SK-N-SH (cell line): ENCODE measurements around the gene YKT6.

ENCODE experiments used
- EP300 ChIP-seq, 2 experiments: IDR thresholded peaks; 2 replicates each; pipeline versions ENCODE4 v1.4.0 to v1.6.1; 2012; ENCODE audit warnings: borderline replicate concordance in 1 of 2, low read depth in 1 of 2, low read length in 1 of 2
- FOXJ3 ChIP-seq: sonication (generic); formaldehyde crosslinking; IDR thresholded peaks from 2 replicates; pipeline ENCODE4 v1.5.1; 2020; ENCODE audit warnings: mild to moderate bottlenecking, missing genetic modification reagents

DNA sequence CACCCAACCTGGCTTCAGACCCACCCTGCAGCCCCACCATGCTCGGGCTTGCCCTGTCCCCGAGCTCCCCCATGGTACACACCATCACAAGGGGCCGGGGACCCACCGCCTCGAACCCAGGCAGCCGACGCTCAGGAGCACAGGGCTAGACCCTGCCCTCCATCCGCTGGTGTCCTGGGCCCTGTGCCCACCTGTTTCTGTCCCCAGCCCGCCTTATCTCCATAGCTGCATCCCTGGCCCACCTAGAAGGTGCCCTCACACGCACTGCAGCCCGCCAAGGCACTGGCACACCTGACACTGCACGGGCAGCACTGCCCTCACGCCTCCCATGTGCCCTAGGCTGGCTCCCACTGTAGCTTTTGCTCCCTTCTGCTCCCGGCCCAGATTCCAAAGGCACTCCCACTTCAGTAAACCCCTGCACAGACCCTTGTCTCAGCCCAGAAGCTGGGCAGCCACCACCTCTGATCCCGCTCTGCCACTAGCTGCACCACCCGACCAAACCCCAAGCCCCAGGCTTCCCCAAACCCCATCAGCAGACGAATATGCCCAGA lies 17.1 kb downstream of the YKT6 start:
- TF ChIP-seq FOXJ3 (CRISPR knock-in tag): no peak
- TF ChIP-seq EP300 (IDR thresholded peaks at IDR 0.05; ENCODE audit: borderline replicate concordance in 1 of 2, low read depth in 1 of 2, low read length in 1 of 2): no peak
